HG03571 (cell line): ENCODE measurements around the gene CA11.
"Not testable (repeated sequence)": the region's sequence is repeated elsewhere in the genome, so short reads cannot be mapped to it uniquely, and the experiment has no call there.

Source experiments
- ATAC-seq: cut with Tn5 transposase; IDR thresholded peaks from one replicate; pipeline ENCODE4 v1.9.1; 2021; ENCODE audit not compliant: unreplicated experiment

CA11 gene

GRCh38 chr19:48669903-48670668, 24.1 kb upstream of the CA11 start:
- ATAC-seq: no peak

DNA sequence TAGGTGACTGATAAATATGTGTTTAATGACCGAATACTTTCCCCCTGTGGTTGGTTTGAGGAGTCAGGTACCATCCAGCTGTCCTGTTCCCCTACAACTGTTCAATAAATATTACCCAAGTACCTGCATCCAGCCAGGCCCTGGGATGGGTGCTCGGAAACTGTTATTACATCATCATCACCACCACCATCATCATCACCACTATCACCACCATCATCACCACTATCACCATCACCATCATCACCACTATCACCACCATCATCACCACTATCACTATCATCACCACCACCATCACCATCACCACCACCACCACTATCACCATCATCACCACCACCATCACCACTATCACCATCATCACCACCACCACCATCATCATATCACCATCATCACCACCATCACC, 22.8 kb upstream of the CA11 start:
- ATAC-seq: no peak

- ATAC-seq: no peak
Measured at GRCh38 chr19:48668332-48668731, 22.3 kb upstream of the CA11 start.

GRCh38 chr19:48665786-48666185, 19.8 kb upstream of the CA11 start:
- no peak for ATAC-seq

DNA sequence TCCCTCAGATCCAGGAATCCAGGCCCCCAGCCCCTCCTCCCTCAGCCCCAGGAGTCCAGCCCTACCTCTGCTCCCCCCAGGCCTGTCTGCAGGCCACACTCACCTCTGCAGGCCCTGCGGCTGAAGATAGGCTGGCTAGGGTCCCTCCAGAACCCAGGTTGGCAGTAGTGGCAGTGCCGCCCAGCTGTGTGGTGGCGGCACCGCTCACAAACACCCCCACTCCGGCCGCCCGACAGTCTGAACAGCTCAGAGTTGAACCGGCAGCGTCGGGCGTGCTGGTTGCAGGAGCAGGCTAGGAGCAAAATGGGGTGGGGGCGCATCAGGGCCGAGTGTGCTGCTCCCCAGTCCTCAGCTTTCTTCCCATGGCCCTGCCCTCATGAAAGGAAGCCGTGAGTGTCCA, 18.5 kb upstream of the CA11 start:
- ATAC-seq: no peak

DNA sequence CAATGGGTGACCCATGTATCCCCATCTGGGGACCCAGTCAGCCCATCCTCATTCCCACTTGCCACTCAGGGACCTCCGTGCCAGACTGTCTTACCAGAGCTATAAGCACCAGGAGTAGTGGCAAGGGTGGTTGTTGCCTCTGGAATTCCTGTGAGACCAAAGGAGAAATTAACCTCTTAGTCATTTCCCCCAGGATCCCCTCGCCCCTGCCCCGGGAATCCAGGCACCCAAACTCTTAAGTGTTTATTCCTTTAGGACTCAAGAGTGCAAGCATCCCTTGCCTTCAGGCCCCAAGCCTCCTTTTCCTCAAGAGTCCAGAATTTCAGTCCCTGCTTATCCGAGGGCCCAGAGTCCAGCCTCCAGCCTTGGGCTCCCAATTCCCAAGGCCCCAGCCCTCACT, 17.7 kb upstream of the CA11 start:
- ATAC-seq: no peak

- no peak for ATAC-seq
Measured at GRCh38 chr19:48661711-48662090, 15.7 kb upstream of the CA11 start.

GRCh38 chr19:48660852-48661710, 15.1 kb upstream of the CA11 start:
- peak; percentile 65 for ATAC-seq

- no peak for ATAC-seq
Measured at GRCh38 chr19:48659768-48660167, 13.8 kb upstream of the CA11 start.

GRCh38 chr19:48658483-48658882, 12.5 kb upstream of the CA11 start:
- ATAC-seq: no peak

DNA sequence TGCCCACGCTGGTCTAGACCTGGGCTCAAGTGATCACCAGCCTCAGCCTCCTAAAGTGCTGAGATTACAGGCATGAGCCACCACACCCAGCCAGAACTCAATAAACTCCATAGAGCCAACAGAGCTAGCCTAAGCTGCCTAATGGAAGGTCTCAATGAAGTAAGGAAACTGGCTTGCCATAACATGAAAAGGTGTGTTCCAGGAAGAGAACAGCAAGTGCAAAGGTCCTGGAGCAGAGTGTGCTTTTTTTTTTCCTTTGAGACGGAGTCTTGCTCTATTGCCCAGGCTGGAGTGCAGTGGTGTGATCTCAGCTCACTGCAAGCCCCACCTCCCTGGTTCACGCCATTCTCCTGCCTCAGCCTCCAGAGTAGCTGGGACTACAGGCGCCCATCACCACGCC, 11.8 kb upstream of the CA11 start:
- not testable (repeated sequence) for ATAC-seq

DNA sequence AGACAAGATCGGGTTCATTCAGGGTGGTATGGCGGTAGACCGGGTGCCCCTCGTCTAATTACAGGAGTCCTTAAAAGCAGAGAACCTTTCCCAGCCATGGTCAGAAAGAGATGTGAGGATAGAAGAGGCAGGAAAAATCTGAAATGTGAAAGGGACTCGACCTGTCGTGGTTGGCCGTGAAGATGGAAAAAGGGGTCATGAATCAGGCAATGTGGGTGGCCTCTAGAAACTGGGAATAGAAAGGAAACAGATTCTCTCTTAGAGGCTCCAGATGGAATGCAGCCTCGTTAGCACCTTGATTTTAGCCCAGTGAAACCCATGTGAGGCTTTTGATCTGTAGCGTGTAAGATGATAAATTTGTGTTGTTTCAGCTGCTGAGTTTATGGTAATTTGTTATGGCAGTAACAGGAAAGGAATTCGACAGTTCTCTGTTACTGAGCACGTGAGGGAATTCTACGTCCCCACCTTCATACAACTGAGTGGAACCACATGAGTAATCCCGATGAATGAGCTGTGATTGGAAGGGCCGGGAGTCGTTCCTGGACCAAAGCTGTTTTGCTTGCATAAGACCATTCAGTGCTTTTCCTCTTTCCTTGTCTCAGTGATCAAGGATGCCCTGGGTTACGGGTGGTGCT, 11.0 kb upstream of the CA11 start:
- no peak for ATAC-seq

GRCh38 chr19:48654299-48655059, 8.5 kb upstream of the CA11 start:
- ATAC-seq: no peak

GRCh38 chr19:48651683-48652048, 5.7 kb upstream of the CA11 start:
- ATAC-seq: no peak

- no peak for ATAC-seq
Measured at GRCh38 chr19:48650974-48651682, 5.1 kb upstream of the CA11 start.

DNA sequence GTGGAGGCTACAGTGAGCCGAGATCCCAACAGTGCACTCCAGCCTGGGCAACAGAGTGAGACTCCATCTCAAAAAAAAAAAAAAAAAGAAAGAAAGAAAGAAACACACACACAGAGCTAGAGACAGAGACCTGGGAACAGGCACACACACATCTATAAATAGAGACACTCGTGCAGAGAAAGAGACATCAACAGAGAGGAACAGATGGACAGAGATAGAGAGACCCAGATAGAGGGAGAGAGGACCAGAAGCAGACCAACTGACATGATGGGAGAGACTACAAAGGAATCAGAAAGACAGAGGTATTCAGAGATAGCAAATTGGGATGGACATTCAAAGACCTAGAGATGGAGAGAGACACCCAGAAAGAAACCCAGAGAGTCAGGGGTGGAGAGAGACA, 2.1 kb upstream of the CA11 start:
- no peak for ATAC-seq

DNA sequence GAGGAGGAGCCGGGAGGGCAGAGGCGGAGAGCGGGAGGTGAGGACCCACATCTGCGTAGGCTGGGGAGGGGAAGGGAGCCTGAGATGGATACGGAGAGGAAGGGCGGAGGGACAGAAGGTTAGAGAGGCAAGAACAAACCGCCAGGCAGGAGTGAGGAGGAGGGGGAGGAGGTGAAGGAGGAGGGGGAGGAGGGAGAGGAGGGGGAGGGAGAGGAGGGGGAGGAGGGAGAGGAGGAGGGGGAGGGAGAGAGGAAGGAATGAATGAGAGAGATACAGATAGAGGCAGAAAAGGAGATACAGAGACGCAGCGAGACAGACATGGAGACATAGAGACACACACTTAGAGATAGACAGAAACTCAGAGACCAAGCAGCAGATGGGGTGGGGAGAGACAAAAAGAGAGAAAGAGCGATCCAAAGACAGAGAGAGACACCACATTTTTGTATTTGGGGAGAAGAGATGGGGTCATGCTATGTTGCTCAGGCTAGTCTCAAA, 782 bp upstream of the CA11 start:
- ATAC-seq: no peak

- no peak for ATAC-seq
Measured at GRCh38 chr19:48645620-48646000, 377 bp downstream of the CA11 start.

DNA sequence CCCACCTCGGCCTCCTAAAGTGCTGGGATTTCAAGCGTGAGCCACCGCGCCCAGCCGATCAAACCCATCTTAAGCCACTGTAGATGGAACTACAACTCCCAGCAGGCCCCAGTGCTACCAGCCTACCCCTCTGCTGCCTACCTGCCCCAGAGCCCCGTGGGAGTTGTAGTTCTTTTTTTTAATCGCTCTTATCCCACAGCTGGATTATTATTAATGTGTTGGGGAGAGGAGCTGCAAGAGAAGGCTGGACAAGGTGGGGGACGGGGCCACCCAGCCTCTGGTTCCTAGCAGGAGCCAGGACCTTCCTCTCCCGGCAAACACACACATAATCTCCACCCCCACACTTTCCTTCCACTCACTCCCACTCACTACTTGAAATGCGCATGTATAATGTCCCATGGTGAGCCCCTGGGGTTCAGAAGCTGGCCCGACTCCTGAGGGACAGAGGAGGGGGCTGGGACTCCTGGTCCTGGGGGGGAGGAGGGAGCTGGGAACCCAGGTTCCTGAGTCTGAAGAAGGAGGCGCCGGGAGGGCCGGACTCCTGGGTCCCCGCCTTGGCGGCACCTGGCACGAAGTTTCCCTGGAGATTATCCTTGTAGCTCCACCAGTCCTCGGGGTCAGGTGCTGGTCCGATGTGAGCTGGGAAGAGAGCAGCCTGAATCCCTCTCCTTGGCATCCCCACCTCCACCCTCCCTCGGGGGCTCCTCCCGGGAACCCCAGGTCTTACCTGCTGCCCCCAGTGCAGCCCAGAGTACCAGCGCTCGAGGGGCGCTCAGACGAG, 958 bp downstream of the CA11 start:
- no peak for ATAC-seq

DNA sequence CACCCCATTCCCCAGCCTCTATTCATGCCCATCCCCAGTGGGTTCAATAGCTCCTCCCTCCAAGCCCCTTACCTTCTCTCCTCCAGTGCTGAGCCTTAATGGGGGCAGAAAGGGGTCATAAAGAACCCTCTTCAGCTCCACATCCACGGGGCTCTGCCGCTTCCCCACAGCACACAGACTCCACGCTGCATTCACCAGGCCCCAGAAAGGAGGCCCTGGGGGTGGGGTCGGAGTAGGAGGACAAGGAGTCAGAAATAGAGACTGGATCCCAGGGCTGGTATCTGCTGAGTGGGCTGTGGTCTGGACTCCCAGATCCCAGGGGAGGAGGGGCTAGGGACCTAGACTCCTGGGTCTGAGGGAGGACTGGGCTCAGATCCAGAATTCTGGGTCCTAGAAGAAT, 1.6 kb downstream of the CA11 start:
- no peak for ATAC-seq
